Mesodermal cell (in vitro differentiated cells): Measurements from ENCODE around the gene ZBTB5.

Experiments
- H3K27ac ChIP-seq: 2 replicates; pipeline ENCODE4 v1.7.0; 2013; ENCODE audit warnings: mild to moderate bottlenecking, low read depth, low read length, moderate library complexity; ENCODE audit not compliant: severe bottlenecking
- H3K36me3 ChIP-seq: 2 replicates; pipeline ENCODE4 v1.7.1; 2013; ENCODE audit warnings: mild to moderate bottlenecking, low read length, moderate library complexity; ENCODE audit not compliant: control insufficient read depth, insufficient read depth
- H3K4me1 ChIP-seq: one replicate; pipeline ENCODE4 v1.7.1; 2013; ENCODE audit warnings: mild to moderate bottlenecking, low read length; ENCODE audit not compliant: insufficient read depth, control insufficient read depth, poor library complexity, severe bottlenecking
- H3K4me3 ChIP-seq: 2 replicates; pipeline ENCODE4 v1.7.0; 2013; ENCODE audit warnings: low read length, control low read depth, mild to moderate bottlenecking; ENCODE audit not compliant: insufficient read depth, poor library complexity, severe bottlenecking; ENCODE audit errors: extremely low read depth
- H3K9me3 ChIP-seq: 2 replicates; pipeline ENCODE4 v1.7.1; 2013; ENCODE audit warnings: mild to moderate bottlenecking, low read length, moderate library complexity; ENCODE audit not compliant: control insufficient read depth
- WGBS, 2 experiments: methylation state at CpG; one replicate each; pipeline ENCODE4 v1.1.5; 2013; ENCODE audit warnings: missing lambda C conversion rate in 2 of 2; ENCODE audit not compliant: insufficient coverage in 2 of 2; 5-methylcytosine and 5-hydroxymethylcytosine counted together

ZBTB5 gene

GRCh38 chr9:37447111-37447510, 18.1 kb downstream of the ZBTB5 start:
- no peak overlapping the region for H3K4me3 ChIP-seq
- peaks cover 17% of the 10 kb centered on the region for H3K4me1 ChIP-seq
- peaks cover 69% of the 10 kb centered on the region for H3K36me3 ChIP-seq
- no peaks in the 10 kb centered on the region for H3K9me3 ChIP-seq
- no peak overlapping the region for H3K27ac ChIP-seq

DNA sequence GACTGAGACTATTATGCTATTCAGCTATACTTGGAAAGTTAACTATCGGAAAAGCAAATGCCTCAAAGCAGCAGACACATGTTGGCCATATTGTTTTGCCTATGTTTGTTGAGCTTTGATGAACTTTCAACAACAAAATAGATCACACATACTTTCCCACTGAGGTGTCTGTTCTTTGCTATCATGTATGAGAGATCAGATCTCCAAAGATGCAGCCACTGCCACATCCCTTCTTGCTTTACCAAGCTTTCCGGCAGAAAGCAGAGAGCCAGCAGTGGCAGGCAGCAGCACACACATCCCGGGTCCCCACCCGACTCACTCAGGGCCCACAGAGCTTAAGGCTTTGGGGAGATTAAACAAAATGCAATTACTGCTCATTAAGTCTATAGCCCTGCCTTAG, 18.8 kb downstream of the ZBTB5 start:
- H3K9me3 ChIP-seq = no peaks in the 10 kb centered on the region
- no peak overlapping the region for H3K27ac ChIP-seq
- H3K4me3 ChIP-seq = no peak overlapping the region
- 87 to 90% methylated on average over 2 to 3 of the region's 4 CpGs for WGBS, 2 experiments
- peaks cover 71% of the 10 kb centered on the region for H3K36me3 ChIP-seq
- H3K4me1 ChIP-seq = peaks cover 17% of the 10 kb centered on the region

DNA sequence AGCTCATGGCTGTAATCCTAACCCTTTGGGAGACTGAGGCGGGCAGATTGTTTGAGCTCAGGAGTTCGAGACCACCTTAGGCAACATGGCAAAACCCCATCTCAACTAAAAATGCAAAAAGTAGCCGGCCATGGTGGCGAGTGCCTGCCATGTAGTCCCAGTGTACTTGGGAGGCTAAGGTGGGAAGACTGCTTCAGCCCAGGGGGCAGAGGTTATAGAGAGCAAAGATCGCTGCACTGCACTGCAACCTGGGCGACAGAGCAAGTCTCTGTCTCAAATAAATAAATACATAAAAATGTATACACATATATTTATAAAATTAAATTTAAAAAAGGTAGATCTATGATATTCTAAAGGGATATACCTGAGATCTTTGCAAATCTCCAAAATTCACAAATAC, 19.4 kb downstream of the ZBTB5 start:
- H3K36me3 ChIP-seq = peaks cover 72% of the 10 kb centered on the region
- H3K4me3 ChIP-seq = no peak overlapping the region
- no peaks in the 10 kb centered on the region for H3K9me3 ChIP-seq
- WGBS, 2 experiments = 82 to 100% methylated on average over 2 of the region's 6 CpGs
- H3K27ac ChIP-seq = no peak overlapping the region
- H3K4me1 ChIP-seq = peaks cover 17% of the 10 kb centered on the region

GRCh38 chr9:37444890-37445289, 20.4 kb downstream of the ZBTB5 start:
- no CpG with 5 or more reads among the region's 2 CpGs for WGBS, 2 experiments
- H3K4me3 ChIP-seq = no peak overlapping the region
- H3K4me1 ChIP-seq = peaks cover 17% of the 10 kb centered on the region
- no peak overlapping the region for H3K27ac ChIP-seq
- H3K36me3 ChIP-seq = peaks cover 72% of the 10 kb centered on the region
- H3K9me3 ChIP-seq = no peaks in the 10 kb centered on the region

GRCh38 chr9:37443566-37443965, 21.7 kb downstream of the ZBTB5 start:
- Histone ChIP-seq H3K36me3 (peaks cover 73% of the 10 kb centered on the region), H3K9me3 (no peaks in the 10 kb centered on the region), H3K4me3 (no peak overlapping the region), H3K27ac (no peak overlapping the region), H3K4me1 (peaks cover 17% of the 10 kb centered on the region)
- WGBS, 2 experiments = 96 to 98% methylated on average over 4 of the region's 5 CpGs

- 100% methylated on average over 1 of the region's 2 CpGs for WGBS, 2 experiments
- peaks cover 75% of the 10 kb centered on the region for H3K36me3 ChIP-seq
- no peaks in the 10 kb centered on the region for H3K9me3 ChIP-seq
- no peak overlapping the region for H3K4me3 ChIP-seq
- peaks cover 12% of the 10 kb centered on the region for H3K4me1 ChIP-seq
- H3K27ac ChIP-seq = no peak overlapping the region
Measured at GRCh38 chr9:37442556-37442955, 22.7 kb downstream of the ZBTB5 start.

GRCh38 chr9:37441776-37442370, 23.4 kb downstream of the ZBTB5 start:
- H3K36me3 ChIP-seq = peaks cover 82% of the 10 kb centered on the region
- peaks cover 12% of the 10 kb centered on the region for H3K4me1 ChIP-seq
- 99% methylated on average over 15 to 21 of the region's 21 CpGs for WGBS, 2 experiments
- no peak overlapping the region for H3K4me3 ChIP-seq
- no peak overlapping the region for H3K27ac ChIP-seq
- no peaks in the 10 kb centered on the region for H3K9me3 ChIP-seq

GRCh38 chr9:37438359-37438758, 26.9 kb downstream of the ZBTB5 start:
- WGBS, 2 experiments = 89 to 92% methylated on average over 3 of the region's 3 CpGs

GRCh38 chr9:37437621-37438020, 27.6 kb downstream of the ZBTB5 start:
- H3K9me3 ChIP-seq = no peaks in the 10 kb centered on the region
- no peak overlapping the region for H3K4me3 ChIP-seq
- peaks cover 21% of the 10 kb centered on the region for H3K4me1 ChIP-seq
- H3K36me3 ChIP-seq = peaks cover 88% of the 10 kb centered on the region
- no peak overlapping the region for H3K27ac ChIP-seq
- 96 to 100% methylated on average over 3 to 4 of the region's 4 CpGs for WGBS, 2 experiments

More at GRCh38 chr9:37438359-37438758, 26.9 kb downstream of the ZBTB5 start:
- Histone ChIP-seq H3K27ac (no peak overlapping the region), H3K9me3 (no peaks in the 10 kb centered on the region), H3K36me3 (peaks cover 86% of the 10 kb centered on the region), H3K4me1 (peaks cover 23% of the 10 kb centered on the region), H3K4me3 (no peak overlapping the region)

GRCh38 chr9:37437010-37437409, 28.2 kb downstream of the ZBTB5 start:
- no peak overlapping the region for H3K27ac ChIP-seq
- H3K36me3 ChIP-seq = peaks cover 85% of the 10 kb centered on the region
- H3K9me3 ChIP-seq = no peaks in the 10 kb centered on the region
- no peak overlapping the region for H3K4me3 ChIP-seq
- H3K4me1 ChIP-seq = peaks cover 20% of the 10 kb centered on the region
- 93 to 98% methylated on average over 6 of the region's 6 CpGs for WGBS, 2 experiments

- H3K4me1 ChIP-seq = peaks cover 20% of the 10 kb centered on the region
- 85 to 100% methylated on average over 4 to 5 of the region's 5 CpGs for WGBS, 2 experiments
- no peak overlapping the region for H3K4me3 ChIP-seq
- no peaks in the 10 kb centered on the region for H3K9me3 ChIP-seq
- H3K36me3 ChIP-seq = peaks cover 85% of the 10 kb centered on the region
- H3K27ac ChIP-seq = no peak overlapping the region
Measured at GRCh38 chr9:37436540-37436939, 28.7 kb downstream of the ZBTB5 start.
